WERI-Rb-1 (cell line): ENCODE data around the gene RBSN.

Source experiments
- DNase-seq: peaks from one replicate; pipeline ENCODE4 v3.0.0-alpha.2; 2020
- H3K27ac ChIP-seq: fragments of 250-450 bp; sonication (Bioruptor Pico); 2 replicates; pipeline ENCODE4 v1.5.1; 2020; ENCODE audit warnings: mild to moderate bottlenecking, moderate library complexity
- H3K27me3 ChIP-seq: fragments of 250-450 bp; sonication (Bioruptor Pico); 2 replicates; pipeline ENCODE4 v1.5.1; 2021; ENCODE audit warnings: mild to moderate bottlenecking, low read depth, moderate library complexity; ENCODE audit not compliant: insufficient read depth, severe bottlenecking
- H3K36me3 ChIP-seq: fragments of 250-450 bp; sonication (Bioruptor Pico); 2 replicates; pipeline ENCODE4 v1.5.1; 2020; ENCODE audit warnings: mild to moderate bottlenecking, moderate library complexity
- H3K4me3 ChIP-seq: 2 replicates; pipeline ENCODE4 v1.5.1; 2011; ENCODE audit warnings: low read depth, mild to moderate bottlenecking, control low read depth, low read length
- H3K9me3 ChIP-seq: fragments of 250-450 bp; sonication (Bioruptor Pico); 2 replicates; pipeline ENCODE4 v1.5.1; 2021; ENCODE audit warnings: mild to moderate bottlenecking, moderate library complexity; ENCODE audit not compliant: severe bottlenecking
- TF ChIP-seq, protein P1 (sequence below): IDR thresholded peaks from 2 replicates; pipeline ENCODE4 v1.5.1; 2011; ENCODE audit warnings: low read depth, mild to moderate bottlenecking, control low read depth, inconsistent platforms, low read length

The RBSN gene

DNA sequence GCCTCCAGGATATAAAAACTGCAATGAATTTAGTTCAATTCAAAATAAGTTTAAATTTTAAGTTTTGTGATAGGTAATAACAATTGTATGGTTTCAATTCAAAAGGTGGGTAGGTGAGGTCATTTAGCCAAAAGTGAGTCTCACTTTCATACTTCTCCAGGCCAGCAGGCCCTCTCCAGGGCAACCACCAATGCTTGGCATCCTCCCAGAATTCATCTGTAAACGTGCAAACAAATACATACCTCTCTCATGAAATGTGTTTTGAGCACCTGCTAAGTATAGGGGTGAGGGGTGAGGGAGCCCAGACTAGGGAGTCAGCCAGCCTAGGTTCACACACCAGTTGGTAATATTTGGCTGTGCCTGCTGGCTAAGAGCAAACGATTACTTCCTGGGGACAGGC is 22.0 kb upstream of the RBSN start:
- no peak overlapping the region for H3K4me3 ChIP-seq
- H3K9me3 ChIP-seq, result peaks cover under 1% of the 10 kb centered on the region
- H3K27me3 ChIP-seq, result no peaks in the 10 kb centered on the region
- no peaks in the 10 kb centered on the region for H3K36me3 ChIP-seq
- no peak for DNase-seq
- no peak overlapping the region for H3K27ac ChIP-seq
- TF ChIP-seq, protein P1, sequence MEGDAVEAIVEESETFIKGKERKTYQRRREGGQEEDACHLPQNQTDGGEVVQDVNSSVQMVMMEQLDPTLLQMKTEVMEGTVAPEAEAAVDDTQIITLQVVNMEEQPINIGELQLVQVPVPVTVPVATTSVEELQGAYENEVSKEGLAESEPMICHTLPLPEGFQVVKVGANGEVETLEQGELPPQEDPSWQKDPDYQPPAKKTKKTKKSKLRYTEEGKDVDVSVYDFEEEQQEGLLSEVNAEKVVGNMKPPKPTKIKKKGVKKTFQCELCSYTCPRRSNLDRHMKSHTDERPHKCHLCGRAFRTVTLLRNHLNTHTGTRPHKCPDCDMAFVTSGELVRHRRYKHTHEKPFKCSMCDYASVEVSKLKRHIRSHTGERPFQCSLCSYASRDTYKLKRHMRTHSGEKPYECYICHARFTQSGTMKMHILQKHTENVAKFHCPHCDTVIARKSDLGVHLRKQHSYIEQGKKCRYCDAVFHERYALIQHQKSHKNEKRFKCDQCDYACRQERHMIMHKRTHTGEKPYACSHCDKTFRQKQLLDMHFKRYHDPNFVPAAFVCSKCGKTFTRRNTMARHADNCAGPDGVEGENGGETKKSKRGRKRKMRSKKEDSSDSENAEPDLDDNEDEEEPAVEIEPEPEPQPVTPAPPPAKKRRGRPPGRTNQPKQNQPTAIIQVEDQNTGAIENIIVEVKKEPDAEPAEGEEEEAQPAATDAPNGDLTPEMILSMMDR, result no peak

DNA sequence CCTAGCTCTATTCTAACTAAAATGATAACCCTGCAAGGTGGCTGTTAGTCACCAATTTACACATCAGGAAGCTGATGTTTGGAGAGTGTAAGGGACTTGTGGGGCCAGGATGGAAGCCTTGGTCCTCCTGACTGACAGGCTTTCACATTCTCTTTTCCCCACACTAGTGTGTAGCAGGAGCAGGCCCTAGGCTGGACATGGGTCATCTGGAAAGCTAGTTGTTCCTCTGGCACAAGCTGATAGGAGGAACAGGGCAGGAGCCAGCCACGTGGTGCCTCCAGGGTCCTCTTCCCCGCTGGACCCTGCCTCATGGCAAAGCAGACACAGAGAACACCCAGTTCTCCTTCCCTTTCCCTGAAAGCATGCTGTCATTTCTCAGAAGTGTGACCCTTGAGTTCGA is 18.1 kb upstream of the RBSN start:
- TF ChIP-seq, protein P1, result no peak
- H3K27ac ChIP-seq, result no peak overlapping the region

DNA sequence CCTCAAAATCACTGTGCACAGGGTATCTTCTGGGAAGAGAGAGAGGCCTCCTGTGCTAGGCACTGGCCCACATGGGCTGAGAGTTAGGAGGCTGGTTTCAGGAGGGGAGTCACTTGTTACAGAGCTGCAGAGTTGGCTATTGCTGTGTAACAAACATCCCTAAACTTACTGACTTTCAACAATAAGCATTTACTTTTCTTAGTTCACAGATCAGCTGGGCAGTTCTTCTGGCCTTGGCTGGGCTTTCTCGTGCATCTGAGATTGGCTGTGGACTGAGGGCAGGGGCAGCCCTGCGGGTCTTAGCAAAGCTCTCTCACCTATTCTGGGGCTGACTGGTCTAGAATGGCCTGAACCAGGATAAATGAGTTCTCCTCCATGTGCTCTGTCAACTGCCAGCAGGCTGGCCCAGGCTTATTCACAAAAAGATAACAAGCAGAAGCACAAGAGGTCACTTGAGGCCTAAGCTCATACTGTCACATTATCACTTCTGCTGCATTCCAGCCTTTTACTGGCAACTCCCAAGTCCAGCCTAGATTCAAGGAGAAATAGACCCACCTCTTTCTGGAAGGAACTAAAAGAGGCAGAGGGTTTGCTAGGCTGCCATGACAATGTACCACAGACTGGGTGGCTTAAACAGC is 17.2 kb upstream of the RBSN start:
- no peak for DNase-seq
- TF ChIP-seq, protein P1, result no peak
- H3K27ac ChIP-seq, result no peak overlapping the region
- H3K36me3 ChIP-seq, result no peaks in the 10 kb centered on the region
- no peaks in the 10 kb centered on the region for H3K27me3 ChIP-seq
- H3K4me3 ChIP-seq, result no peak overlapping the region
- peaks cover 2% of the 10 kb centered on the region for H3K9me3 ChIP-seq

More for the DNA sequence above, 18.1 kb upstream of the RBSN start:
- no peak for DNase-seq
- no peaks in the 10 kb centered on the region for H3K27me3 ChIP-seq
- no peaks in the 10 kb centered on the region for H3K36me3 ChIP-seq
- no peak overlapping the region for H3K4me3 ChIP-seq
- H3K9me3 ChIP-seq, result peaks cover 2% of the 10 kb centered on the region

DNA sequence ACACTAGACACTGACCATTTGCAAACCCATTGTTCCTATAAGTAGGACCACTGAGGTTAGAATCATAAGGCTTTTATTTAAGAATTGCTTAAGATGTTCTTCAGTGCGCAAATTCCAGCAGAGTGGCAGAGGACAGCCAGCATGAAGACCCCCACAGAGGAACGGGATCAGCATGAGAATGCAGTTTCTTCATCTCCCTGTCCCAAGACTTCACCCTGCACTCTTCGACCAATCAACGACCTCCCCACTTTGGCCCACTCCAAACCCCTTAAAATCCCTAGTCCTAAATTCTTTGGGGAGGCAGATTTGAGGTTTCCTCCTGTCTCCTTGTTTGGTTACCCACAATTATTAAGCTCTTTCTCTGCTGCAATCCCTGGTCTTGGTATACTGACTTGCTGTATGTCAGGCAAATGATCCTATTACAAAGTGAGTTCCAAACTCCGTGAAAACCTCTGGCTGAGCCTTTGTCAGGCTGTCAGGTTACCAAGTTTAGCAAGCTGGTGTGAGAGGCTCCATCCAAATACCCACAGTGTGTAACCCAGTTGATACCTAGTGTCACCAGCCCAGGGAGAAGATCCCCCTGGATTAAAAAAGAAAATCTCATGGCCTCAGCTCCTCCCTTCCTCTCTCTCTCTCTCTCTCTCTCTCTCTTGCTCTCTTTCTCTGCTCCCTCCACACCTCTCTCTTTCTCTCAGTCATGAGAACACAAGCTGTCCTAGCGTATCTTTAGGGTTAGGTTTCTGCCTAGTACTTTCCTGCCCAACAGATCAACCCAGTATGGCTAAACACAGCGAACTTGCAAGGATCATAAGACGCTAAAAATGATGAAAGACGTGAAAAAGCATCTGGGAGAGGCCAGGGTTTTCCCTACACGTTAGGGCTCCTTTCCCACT is 15.8 kb upstream of the RBSN start:
- no peaks in the 10 kb centered on the region for H3K27me3 ChIP-seq
- no peak overlapping the region for H3K4me3 ChIP-seq
- no peak overlapping the region for H3K27ac ChIP-seq
- TF ChIP-seq, protein P1, result no peak
- H3K9me3 ChIP-seq, result peaks cover 2% of the 10 kb centered on the region
- DNase-seq, result peak; percentile 19
- H3K36me3 ChIP-seq, result no peaks in the 10 kb centered on the region

DNA sequence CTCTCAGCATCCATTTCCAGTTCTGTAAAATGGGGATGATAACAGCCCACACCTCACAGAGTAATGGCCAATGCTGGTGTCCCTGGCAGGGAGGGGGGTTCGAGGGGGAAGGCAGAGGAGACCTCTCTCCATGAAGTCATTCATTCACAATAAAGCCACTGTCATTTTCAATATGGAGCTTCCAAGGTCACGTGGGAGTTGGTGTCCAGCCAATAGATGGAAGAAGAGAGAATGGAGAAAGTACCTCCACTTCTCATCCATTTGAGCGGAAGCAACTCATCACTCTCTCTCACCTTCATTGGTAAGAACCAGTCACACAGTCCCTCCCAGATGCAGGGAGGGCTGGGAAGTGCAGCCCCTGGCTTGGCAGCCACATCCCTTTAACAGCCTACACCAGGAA is 14.9 kb upstream of the RBSN start:
- Histone ChIP-seq H3K4me3 (no peak overlapping the region), H3K9me3 (peaks cover 2% of the 10 kb centered on the region), H3K27ac (no peak overlapping the region), H3K27me3 (no peaks in the 10 kb centered on the region), H3K36me3 (no peaks in the 10 kb centered on the region)
- TF ChIP-seq, protein P1, result no peak
- no peak for DNase-seq
